GM12878 (cell line): ENCODE measurements around the gene C6orf62. TPM values are rescaled to one million over a fixed set of nuclear protein-coding genes. Genes with fewer than 3 reads are reported as not detected.

Experiments used
- ATAC-seq: fragments of 200-7000 bp; cut with Tn5 transposase; 3 replicates; pipeline ENCODE4 v1.9.1; 2020; ENCODE audit warnings: mild to moderate bottlenecking, moderate library complexity
- BruUV-seq: library from RNA; stranded (reverse); fragments of 400-500 nt; replicated peaks from 2 replicates; lab custom pipeline; 2021; lab: Mats Ljungman, UMichigan
- CTCF ChIA-PET: fragments of 300-600 bp; sonication (Branson Sonifier 250); formaldehyde crosslinking; extraction: SDS; loops from one replicate; lab custom pipeline; 2021; ENCODE audit warnings: inconsistent platforms; lab: Yijun Ruan, JAX
- POLR2A ChIA-PET: fragments of 350-600 bp; formaldehyde crosslinking; extraction: SDS; loops from one replicate; lab custom pipeline; 2021; ENCODE audit warnings: inconsistent platforms; lab: Charles Lee
- RAD21 ChIA-PET: fragments of 300-600 bp; sonication (Branson Sonifier 250); formaldehyde crosslinking; loops from one replicate; lab custom pipeline; 2023; ENCODE audit warnings: antibody characterized with exemption; ENCODE audit not compliant: unreplicated experiment; lab: Charles Lee
- SMC1A ChIA-PET: fragments of 300-600 bp; sonication (Branson Sonifier 250); formaldehyde crosslinking; loops from one replicate; lab custom pipeline; 2023; ENCODE audit not compliant: unreplicated experiment, uncharacterized antibody; lab: Charles Lee
- DNase-seq: peaks from one replicate; pipeline ENCODE4 v3.0.0-alpha.2; 2011; ENCODE audit warnings: low read depth, low spot score
- FAIRE-seq: peaks from 3 replicates; lab custom pipeline; 2011; peaks lifted over from hg19 to GRCh38; lab: Jason Lieb, UNC
- H2AFZ ChIP-seq: 2 replicates; pipeline ENCODE4 v1.6.0; 2011; ENCODE audit warnings: low read depth, low read length, control low read depth; ENCODE audit not compliant: control insufficient read depth
- H3K27ac ChIP-seq: 2 replicates; pipeline ENCODE4 v1.5.1; 2011; ENCODE audit warnings: control low read depth; ENCODE audit not compliant: control insufficient read depth, insufficient read depth
- H3K27me3 ChIP-seq, 2 experiments: replicated peaks in 1 of 2; 2 replicates each; pipeline versions ENCODE4 v1.6.0 to v1.6.1; 2011; ENCODE audit warnings: low read length in 1 of 2; ENCODE audit not compliant: control insufficient read depth in 2 of 2, insufficient read depth in 2 of 2
- H3K36me3 ChIP-seq, 2 experiments: 2 replicates each; pipeline ENCODE4 v1.5.1; 2011; ENCODE audit warnings: low read length in 1 of 2; ENCODE audit not compliant: control insufficient read depth in 2 of 2, insufficient read depth in 2 of 2
- H3K4me1 ChIP-seq: 2 replicates; pipeline ENCODE4 v1.6.1; 2011; ENCODE audit warnings: mild to moderate bottlenecking, low read length, moderate library complexity, mixed read lengths; ENCODE audit not compliant: control insufficient read depth, insufficient read depth
- H3K4me2 ChIP-seq: 2 replicates; pipeline ENCODE4 v1.6.0; 2011; ENCODE audit warnings: control low read depth; ENCODE audit not compliant: control insufficient read depth, insufficient read depth
- H3K4me3 ChIP-seq: fragments of 200-600 bp; sonication (generic); 2 replicates; pipeline ENCODE4 v1.5.1; 2016
- H3K79me2 ChIP-seq: 2 replicates; pipeline ENCODE4 v1.6.0; 2011; ENCODE audit warnings: low read length; ENCODE audit not compliant: control insufficient read depth, insufficient read depth
- H3K9ac ChIP-seq: 2 replicates; pipeline ENCODE4 v1.8.0; 2011; ENCODE audit warnings: low read length, control low read depth, mixed read lengths; ENCODE audit not compliant: control insufficient read depth, insufficient read depth
- H3K9me3 ChIP-seq: replicated peaks from 3 replicates; pipeline ENCODE4 v1.5.1; 2011; ENCODE audit warnings: mild to moderate bottlenecking, low read length; ENCODE audit not compliant: control insufficient read depth, insufficient read depth
- H4K20me1 ChIP-seq: 2 replicates; pipeline ENCODE4 v1.6.0; 2011; ENCODE audit not compliant: control insufficient read depth, insufficient read depth
- BACH1 ChIP-seq: fragments of 450-650 bp; IDR thresholded peaks from 2 replicates; pipeline ENCODE4 v1.6.1; 2017; ENCODE audit warnings: mild to moderate bottlenecking, borderline replicate concordance
- BHLHE40 ChIP-seq, 2 experiments: fragments of 450-650 bp in 1 of 2; IDR thresholded peaks; 2 replicates each; pipeline ENCODE4 v1.6.1; 2011 to 2017; ENCODE audit warnings: low read depth in 2 of 2, borderline replicate concordance in 1 of 2, improper control_type of control experiment in 1 of 2, low read length in 1 of 2, mild to moderate bottlenecking in 1 of 2
- CHD1 ChIP-seq: IDR thresholded peaks from 2 replicates; pipeline ENCODE4 v1.6.1; 2012; ENCODE audit warnings: low read depth, low read length, improper control_type of control experiment
- CHD2 ChIP-seq: IDR thresholded peaks from 2 replicates; pipeline ENCODE4 v1.6.1; 2011; ENCODE audit warnings: low read depth, low read length, improper control_type of control experiment, borderline replicate concordance
- DPF2 ChIP-seq: fragments of 450-650 bp; IDR thresholded peaks from 2 replicates; pipeline ENCODE4 v1.6.1; 2017; ENCODE audit warnings: mild to moderate bottlenecking
- EP300 ChIP-seq, 2 experiments: fragments of 150-350 bp in 1 of 2; IDR thresholded peaks; 2 replicates each; pipeline ENCODE4 v1.6.1; 2011 to 2012; ENCODE audit warnings: low read depth in 2 of 2, low read length in 2 of 2, borderline replicate concordance in 1 of 2, improper control_type of control experiment in 1 of 2, inconsistent platforms in 1 of 2; ENCODE audit not compliant: control insufficient read depth in 1 of 2
- GATAD2B ChIP-seq: fragments of 450-650 bp; conservative IDR thresholded peaks from 2 replicates; pipeline ENCODE4 v1.6.1; 2017; ENCODE audit warnings: low read depth, mild to moderate bottlenecking, moderate library complexity
- MTA2 ChIP-seq: fragments of 450-650 bp; IDR thresholded peaks from 2 replicates; pipeline ENCODE4 v1.6.1; 2016; ENCODE audit warnings: low read depth, mild to moderate bottlenecking, moderate library complexity
- PBX3 ChIP-seq: IDR thresholded peaks from 2 replicates; pipeline ENCODE4 v1.6.1; 2011; ENCODE audit warnings: mild to moderate bottlenecking, low read depth, low read length, moderate library complexity; ENCODE audit not compliant: insufficient replicate concordance
- RUNX3 ChIP-seq: IDR thresholded peaks from 2 replicates; pipeline ENCODE4 v1.6.1; 2012; ENCODE audit warnings: low read length, inconsistent platforms
- SIN3A ChIP-seq: IDR thresholded peaks from 2 replicates; pipeline ENCODE4 v1.6.1; 2012; ENCODE audit warnings: low read depth, low read length, improper control_type of control experiment
- SREBF1 ChIP-seq: IDR thresholded peaks from 2 replicates; pipeline ENCODE4 v1.6.1; 2012; ENCODE audit warnings: mild to moderate bottlenecking, low read length
- STAT1 ChIP-seq: fragments of 450-650 bp; conservative IDR thresholded peaks from 2 replicates; pipeline ENCODE4 v1.6.1; 2014; ENCODE audit warnings: antibody characterized with exemption, mild to moderate bottlenecking
- TCF7 ChIP-seq: IDR thresholded peaks from 2 replicates; pipeline ENCODE4 v1.6.1; 2014; ENCODE audit warnings: antibody characterized with exemption, borderline replicate concordance
- WRNIP1 ChIP-seq: IDR thresholded peaks from 2 replicates; pipeline ENCODE4 v1.6.1; 2011; ENCODE audit warnings: low read depth, low read length, improper control_type of control experiment, borderline replicate concordance
- ZNF24 ChIP-seq: fragments of 450-650 bp; IDR thresholded peaks from 2 replicates; pipeline ENCODE4 v1.6.1; 2017; ENCODE audit warnings: antibody characterized with exemption, mild to moderate bottlenecking
- ZSCAN29 ChIP-seq: fragments of 450-650 bp; IDR thresholded peaks from 2 replicates; pipeline ENCODE4 v1.6.1; 2017; ENCODE audit warnings: mild to moderate bottlenecking, moderate library complexity
- WGBS: methylation state at CpG from one replicate; pipeline ENCODE4 v1.1.6; 2016; ENCODE audit warnings: low lambda C conversion rate; ENCODE audit not compliant: insufficient replicate concordance, insufficient coverage; ENCODE audit errors: missing lambda C conversion rate; 5-methylcytosine and 5-hydroxymethylcytosine counted together
- in situ Hi-C: fragments of 300-500 bp; cut with MboI; formaldehyde crosslinking; loops from 9 replicates; pipeline ENCODE4 v1.14.3; 2018; ENCODE audit warnings: mixed read lengths
- intact Hi-C: fragments of 100-400 bp; cut with micrococcal nuclease; formaldehyde crosslinking; loops from one replicate; pipeline ENCODE4 v1.14.2; 2022; ENCODE audit not compliant: unreplicated experiment
- polyA plus RNA-seq, 11 experiments: library from polyadenylated mRNA; depleted of rRNA in 4 of 11; unstranded in 6 of 11; stranded (reverse) in 5 of 11; fragments of >200 nt; fragmentation: Nextera tagmentation in 4 of 11; fragmentation: Illumina TruSeq in 1 of 11; extraction: Ambion mirVana in 4 of 11; extraction: Trizol in 1 of 11; gene quantifications; 1 replicate in 1 of 11; 2 replicates in 10 of 11; pipeline versions ENCODE4 v1.2.1 to v1.2.3, GENCODE V29; 2011 to 2016; ENCODE audit warnings: inconsistent platforms in 2 of 11, missing spikeins in 2 of 11, low read depth in 1 of 11
- total RNA-seq, 4 experiments: library from RNA; depleted of rRNA in 3 of 4; stranded (reverse); fragments of >200 nt in 3 of 4; fragmentation: Illumina TruSeq in 1 of 4; extraction: Trizol in 1 of 4; gene quantifications; 2 replicates each; pipeline versions ENCODE4 v1.2.1 to v1.2.3, GENCODE V29; 2013 to 2021
- TF ChIP-seq, protein P1 (sequence below): fragments of 450-650 bp; conservative IDR thresholded peaks from 2 replicates; pipeline ENCODE4 v1.6.1; 2017; ENCODE audit warnings: mild to moderate bottlenecking, moderate library complexity

C6orf62 gene
- total and polyA plus RNA-seq, 10 of the 15 experiments (the other 5 are each of a cell fraction or from before 2014, with no cell fraction given), result 55.6 to 565 (median 126) TPM

DNA sequence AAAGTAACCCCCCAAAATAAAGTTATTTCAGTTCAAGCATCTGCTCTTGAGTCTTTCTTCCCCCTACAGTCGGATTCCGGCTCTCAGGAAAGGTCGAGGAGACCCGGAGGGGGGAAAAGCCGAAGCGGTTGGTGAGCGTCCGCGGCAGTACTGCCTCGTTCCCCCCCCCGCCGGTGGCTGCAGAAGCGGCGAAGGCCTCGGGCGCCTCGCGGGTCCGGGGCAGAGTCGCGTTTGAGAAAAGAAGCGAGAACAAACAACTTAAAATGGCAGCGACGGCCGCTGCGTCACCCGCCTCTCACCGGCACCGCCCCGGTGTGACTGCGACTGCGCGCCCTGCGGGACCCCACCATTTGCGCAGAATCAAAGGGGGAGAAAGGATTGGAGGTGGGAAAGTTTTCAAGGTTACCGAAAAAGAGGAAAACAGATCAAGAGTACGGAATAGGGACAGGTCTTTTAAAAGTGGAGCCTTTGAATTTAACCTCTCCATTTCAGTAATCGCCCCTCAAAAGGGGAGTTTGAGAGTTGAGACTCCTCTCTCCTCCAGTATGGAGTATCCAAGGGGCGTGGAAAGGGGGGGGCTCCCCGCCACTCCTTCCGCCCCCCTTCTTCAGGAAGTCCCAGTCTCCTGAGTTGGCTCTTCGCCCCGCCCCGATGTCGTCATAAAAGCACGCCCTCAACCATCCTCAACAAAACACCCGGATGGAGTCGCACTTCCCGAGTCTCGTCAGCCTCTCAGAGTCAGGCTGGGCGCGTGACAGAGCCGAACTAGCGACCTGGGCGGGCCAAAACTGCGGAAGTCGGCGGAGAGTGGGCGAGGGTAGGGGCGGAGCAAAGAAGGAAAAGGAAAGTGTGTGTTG, 1.9 kb upstream of the C6orf62 start (continued):
- TF ChIP-seq STAT1 (peak; percentile 78; the same call in 1 of the 2 replicates), CHD1 (peak; percentile 99), EP300 (IDR thresholded peaks at IDR 0.05; ENCODE audit: borderline replicate concordance in 1 of 2, control insufficient read depth in 1 of 2, low read depth in 2 of 2, low read length in 2 of 2) (no peak), SREBF1 (peak; percentile 98), SIN3A (no peak), PBX3 (peak; percentile 12)

DNA sequence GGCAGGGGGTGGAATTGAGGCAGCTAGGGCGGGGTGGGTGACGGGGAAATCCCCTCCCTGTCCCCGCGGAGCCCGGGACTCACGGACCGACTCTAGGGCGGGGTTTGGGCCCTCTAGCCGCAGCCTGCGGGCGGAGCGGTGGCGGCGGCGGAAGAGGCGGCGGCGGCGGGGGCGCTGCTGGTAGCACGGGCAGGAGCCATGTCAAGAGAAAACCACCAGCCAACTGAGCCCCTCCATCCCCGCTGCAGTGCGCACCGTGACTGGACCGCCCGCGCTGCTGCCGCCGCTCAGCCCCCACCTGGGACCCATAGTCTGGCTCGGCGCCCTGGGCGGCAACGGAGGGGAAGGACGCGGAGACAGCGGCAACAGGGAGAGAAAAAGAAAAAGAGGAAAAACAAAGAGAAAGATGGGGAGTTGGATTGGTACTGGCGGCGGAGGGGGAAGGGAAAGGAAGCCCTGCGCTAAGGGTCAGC, 1.2 kb upstream of the C6orf62 start:
- peak overlapping the region; percentile 38; the same call in 1 of the 2 replicates for H3K4me2 ChIP-seq
- peaks cover 0 to 20% of the 10 kb centered on the region in 2 experiments; a peak in 3 of 4 replicates for H3K36me3 ChIP-seq
- DNase-seq (no peak), FAIRE-seq (no peak), ATAC-seq (peak; percentile 56)
- peak overlapping the region; percentile 86 for H3K4me3 ChIP-seq
- H2AFZ ChIP-seq, result no peak overlapping the region
- ChIA-PET CTCF (no interaction called here), POLR2A (interaction anchor here (2.3 to 3.5 kb wide), 2 partner anchors 56 to 59 kb away, joined by 10 to 25 read pairs; no protein-coding TSS in a partner anchor), SMC1A (no interaction called here), RAD21 (interaction anchor here (0.6 to 2.3 kb wide), 7 partner anchors 23 to 353 kb away, joined by 3 to 13 read pairs (median 4); no protein-coding TSS in a partner anchor)
- no peaks in the 10 kb centered on the region for H3K27me3 ChIP-seq
- no peaks in the 10 kb centered on the region; the same call in 1 of the 2 replicates for H3K4me1 ChIP-seq
- intact Hi-C loops (loop anchor here (2.0 to 5.0 kb wide), 4 partner anchors 47 to 212 kb away; partner anchors contain the start of genes ACOT13, GMNN and TDP2), in situ Hi-C loops (loop anchor here (25.0 kb wide), 1 partner anchor 658 kb away; no protein-coding TSS in a partner anchor)
- no TSS peak for BruUV-seq
- peak overlapping the region; percentile 95 for H3K27ac ChIP-seq
- peaks cover 54% of the 10 kb centered on the region for H3K79me2 ChIP-seq
- peak overlapping the region; percentile 99 for H3K9ac ChIP-seq
- H4K20me1 ChIP-seq, result peaks cover 11% of the 10 kb centered on the region; the same call in 1 of the 2 replicates
- whole genome bisulfite sequencing, result under 1% methylated on average over 38 of the region's 39 CpGs
- H3K9me3 ChIP-seq, result no peaks in the 10 kb centered on the region
- TF ChIP-seq ZNF24 (0 out of 2 replicates have a peak, but pooled peaks have one; percentile 30), DPF2 (peak; percentile 55), BHLHE40 (IDR thresholded peaks at IDR 0.05; ENCODE audit: borderline replicate concordance in 1 of 2, low read depth in 2 of 2, low read length in 1 of 2) (peak; percentile 6 to 86; a peak in 2 of 4 replicates), MTA2 (no peak), ZSCAN29 (peak; percentile 55; the same call in 1 of the 2 replicates), BACH1 (peak; percentile 92), GATAD2B (peak; percentile 56; the same call in 1 of the 2 replicates), RUNX3 (peak; percentile 69), WRNIP1 (no peak), CHD2 (peak; percentile 51; the same call in 1 of the 2 replicates), TCF7 (no peak)
- TF ChIP-seq, protein P1, sequence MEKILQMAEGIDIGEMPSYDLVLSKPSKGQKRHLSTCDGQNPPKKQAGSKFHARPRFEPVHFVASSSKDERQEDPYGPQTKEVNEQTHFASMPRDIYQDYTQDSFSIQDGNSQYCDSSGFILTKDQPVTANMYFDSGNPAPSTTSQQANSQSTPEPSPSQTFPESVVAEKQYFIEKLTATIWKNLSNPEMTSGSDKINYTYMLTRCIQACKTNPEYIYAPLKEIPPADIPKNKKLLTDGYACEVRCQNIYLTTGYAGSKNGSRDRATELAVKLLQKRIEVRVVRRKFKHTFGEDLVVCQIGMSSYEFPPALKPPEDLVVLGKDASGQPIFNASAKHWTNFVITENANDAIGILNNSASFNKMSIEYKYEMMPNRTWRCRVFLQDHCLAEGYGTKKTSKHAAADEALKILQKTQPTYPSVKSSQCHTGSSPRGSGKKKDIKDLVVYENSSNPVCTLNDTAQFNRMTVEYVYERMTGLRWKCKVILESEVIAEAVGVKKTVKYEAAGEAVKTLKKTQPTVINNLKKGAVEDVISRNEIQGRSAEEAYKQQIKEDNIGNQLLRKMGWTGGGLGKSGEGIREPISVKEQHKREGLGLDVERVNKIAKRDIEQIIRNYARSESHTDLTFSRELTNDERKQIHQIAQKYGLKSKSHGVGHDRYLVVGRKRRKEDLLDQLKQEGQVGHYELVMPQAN, result 0 out of 2 replicates have a peak, but pooled peaks have one; percentile 62
